Right hindlimb (tissue), 1 donor: ENCODE measurements around the gene FAM131B.

Experiments
- DNase-seq: peaks from one replicate; pipeline ENCODE4 v3.0.0-alpha.2; 2018

FAM131B gene

GRCh38 chr7:143356414-143357050 is 6.0 kb downstream of the FAM131B start:
- DNase-seq: no peak

- no peak for DNase-seq
Measured at GRCh38 chr7:143355450-143356385, 6.8 kb downstream of the FAM131B start.

DNA sequence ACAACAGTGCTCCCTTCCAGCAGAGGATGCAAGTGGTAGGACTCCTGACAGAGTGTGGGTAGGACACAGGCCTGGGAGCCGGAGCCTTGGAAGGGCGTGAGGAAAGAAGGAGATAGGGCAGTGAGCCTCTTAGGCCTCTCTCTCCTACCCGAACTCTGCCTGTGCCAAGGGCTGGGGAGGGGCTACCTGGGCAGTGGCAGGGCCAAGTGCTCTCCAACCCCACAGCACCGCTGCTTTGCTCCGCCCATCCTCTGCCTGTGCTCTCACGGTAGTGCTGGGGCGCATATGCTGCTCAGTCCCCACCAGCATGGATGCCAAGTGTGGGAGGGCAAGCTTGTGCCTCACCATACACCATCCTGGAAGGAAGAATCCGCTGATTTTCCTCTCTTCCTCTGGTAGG is 7.5 kb downstream of the FAM131B start:
- DNase-seq: no peak

- DNase-seq: no peak
Measured at GRCh38 chr7:143354376-143354775, 8.1 kb downstream of the FAM131B start.

DNA sequence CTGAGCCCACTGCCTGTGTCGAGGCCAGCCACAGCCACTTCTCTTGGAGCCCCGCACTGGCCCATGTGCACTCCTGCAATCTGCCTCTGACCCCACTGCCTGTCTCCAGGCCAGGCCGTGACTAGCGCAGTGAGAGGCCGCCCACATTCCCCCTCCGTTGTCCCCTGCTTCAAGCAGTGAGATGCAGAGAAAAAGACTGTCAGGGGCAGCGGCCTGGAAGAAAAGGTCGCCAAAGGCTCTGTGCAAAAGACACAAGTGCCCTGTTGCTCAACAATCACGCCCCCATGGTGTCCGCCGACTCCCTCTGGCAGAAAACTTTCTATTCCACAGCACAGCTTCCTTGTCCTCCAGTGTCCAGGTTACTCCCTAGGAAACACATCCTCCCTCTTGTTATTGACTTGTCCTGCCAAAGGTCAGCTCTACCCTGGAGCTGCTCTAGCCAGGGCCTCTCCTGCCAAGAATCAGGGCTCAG is 9.9 kb downstream of the FAM131B start:
- DNase-seq: no peak

- DNase-seq: no peak
Measured at GRCh38 chr7:143351574-143351973, 10.9 kb downstream of the FAM131B start.

- no peak for DNase-seq
Measured at GRCh38 chr7:143351060-143351459, 11.5 kb downstream of the FAM131B start.

GRCh38 chr7:143347950-143348349 is 14.6 kb downstream of the FAM131B start:
- DNase-seq: no peak

DNA sequence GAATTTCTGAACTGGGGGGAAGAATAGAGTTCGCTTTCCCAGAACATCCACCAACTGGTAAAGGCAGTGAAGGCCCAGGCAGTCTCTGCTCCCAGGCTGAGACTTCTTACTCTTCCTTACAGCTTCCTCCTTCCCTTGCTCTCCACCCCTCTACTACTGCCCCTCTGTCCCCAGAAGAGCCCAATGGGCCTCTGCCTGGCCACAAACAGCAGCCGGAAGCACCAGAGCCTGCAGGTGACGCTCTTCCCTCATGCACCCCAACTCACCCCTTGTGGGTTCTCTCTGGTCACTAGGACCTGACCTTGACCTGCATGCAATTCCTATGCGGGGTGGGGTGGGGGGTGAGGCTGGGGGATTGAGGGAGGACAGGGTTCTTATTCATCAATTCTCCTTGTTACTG is 16.5 kb downstream of the FAM131B start:
- DNase-seq: no peak

DNA sequence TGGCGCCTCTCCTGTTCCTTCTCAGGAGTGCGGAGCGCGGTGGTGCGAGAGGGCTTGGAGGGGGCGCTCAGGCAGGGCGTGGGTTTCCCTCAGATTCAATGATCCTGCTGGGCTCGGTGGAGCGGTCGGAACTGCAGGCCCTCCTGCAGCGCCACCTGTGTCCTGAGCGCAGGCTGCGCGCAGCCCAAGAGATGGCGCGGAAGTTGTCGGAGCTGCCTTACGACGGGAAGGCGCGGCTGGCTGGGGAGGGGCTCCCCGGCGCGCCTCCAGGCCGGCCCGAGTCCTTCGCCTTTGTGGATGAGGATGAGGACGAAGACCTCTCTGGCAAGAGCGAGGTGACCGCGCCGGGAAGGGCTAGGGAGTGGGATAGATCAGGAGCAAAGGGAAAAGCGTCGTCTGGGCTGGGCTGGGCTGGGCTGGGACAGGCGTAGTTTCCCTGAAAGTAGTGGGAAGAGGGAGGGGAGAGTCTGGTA is 17.0 kb downstream of the FAM131B start:
- peak; percentile 48 for DNase-seq

DNA sequence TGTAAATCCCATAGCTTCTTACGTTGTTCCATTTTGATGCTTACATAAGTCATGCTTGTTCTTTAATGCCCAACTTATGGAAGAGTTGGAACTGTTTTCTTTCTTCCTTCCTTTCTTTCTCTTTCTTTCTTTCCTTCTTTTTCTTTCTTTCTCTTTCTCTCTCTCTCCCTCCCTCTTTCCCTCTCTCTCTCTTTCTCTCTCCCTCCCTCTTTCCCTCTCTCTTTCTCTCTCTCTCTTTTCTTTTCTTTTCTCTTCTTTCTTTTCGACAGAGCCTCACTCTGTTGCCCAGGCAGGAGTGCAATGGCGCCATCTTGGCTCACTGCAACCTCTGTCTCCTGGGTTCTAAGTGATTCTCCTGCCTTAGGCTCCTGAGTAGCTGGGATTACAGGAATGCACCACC is 18.9 kb downstream of the FAM131B start:
- DNase-seq: no peak

DNA sequence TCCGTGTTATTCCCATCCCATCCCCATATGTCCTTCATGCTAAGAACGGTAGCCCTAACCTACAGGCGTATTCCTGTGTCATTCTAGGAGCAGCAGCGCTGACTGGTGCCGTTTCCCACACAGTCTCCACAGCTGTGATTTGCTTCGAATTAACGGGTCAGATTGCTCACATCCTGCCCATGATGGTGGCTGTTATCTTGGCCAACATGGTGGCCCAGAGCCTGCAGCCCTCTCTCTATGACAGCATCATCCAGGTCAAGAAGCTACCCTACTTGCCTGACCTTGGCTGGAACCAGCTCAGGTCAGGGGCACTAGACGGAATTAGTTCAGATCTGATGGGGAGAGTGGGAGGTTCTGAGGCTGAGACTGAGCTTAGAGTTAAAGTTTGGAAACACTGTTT is 20.7 kb downstream of the FAM131B start:
- DNase-seq: no peak

- no peak for DNase-seq
Measured at GRCh38 chr7:143337216-143337615, 25.3 kb downstream of the FAM131B start.

GRCh38 chr7:143334244-143334643 is 28.3 kb downstream of the FAM131B start:
- DNase-seq: no peak

DNA sequence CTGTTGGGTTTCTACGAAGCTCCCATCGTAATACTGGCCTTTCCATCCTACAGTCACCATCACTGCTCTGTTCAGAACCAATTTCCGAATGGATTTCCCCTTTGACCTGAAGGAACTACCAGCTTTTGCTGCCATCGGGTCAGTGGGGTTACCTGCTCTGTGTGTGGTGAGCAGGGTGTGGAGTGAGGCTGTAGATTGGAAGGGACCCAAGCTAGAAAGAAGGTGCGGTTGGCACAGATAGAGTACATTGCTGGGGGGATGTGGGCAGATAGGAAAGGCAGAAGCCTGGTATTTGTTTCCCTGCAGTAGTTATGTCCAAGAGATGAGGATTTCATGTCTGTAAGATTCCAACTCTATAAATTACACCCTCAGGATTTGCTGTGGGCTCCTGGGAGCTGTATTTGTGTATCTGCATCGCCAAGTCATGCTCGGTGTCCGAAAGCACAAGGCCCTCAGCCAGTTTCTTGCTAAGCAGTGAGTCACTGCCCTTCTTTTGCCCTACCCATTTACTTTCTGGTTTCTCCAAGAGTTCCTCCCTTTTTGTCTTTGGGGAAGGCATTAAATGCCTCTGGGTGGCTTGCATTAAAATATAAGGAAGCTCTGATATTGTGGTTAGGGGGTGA is 31.2 kb downstream of the FAM131B start:
- DNase-seq: no peak

DNA sequence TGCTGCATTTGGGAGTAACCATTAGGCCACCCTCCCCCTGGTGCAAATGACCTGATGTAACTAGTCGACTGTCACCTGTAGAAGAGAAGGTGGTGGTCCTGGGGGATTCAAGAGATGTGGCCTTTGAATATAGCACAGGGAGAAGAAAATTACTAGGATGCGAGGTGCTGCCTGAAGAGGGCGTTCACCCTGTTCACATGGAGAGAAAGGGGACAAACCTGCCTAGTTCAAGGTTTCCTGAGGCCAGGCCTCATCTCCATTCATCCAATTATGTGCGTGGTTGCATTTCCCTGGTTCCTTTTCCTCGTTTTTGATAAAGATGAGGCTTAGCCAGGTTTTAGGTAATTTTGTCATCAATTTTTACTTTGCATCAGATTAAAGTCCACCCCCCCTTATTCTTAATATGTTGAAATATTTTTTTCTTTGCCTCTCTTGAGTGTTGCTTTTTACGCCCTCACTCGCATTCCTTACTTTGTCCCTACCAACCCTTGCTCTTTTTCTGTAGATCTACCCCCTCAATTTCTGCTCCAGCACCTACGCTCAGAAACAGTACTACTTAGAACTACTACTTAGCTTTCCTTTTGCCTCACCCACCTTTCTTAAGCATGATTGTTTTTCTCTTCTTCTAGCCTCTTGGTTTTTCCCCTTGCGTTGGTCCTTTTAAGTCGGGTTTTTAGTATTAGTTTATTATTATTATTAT is 32.9 kb downstream of the FAM131B start:
- no peak for DNase-seq

DNA sequence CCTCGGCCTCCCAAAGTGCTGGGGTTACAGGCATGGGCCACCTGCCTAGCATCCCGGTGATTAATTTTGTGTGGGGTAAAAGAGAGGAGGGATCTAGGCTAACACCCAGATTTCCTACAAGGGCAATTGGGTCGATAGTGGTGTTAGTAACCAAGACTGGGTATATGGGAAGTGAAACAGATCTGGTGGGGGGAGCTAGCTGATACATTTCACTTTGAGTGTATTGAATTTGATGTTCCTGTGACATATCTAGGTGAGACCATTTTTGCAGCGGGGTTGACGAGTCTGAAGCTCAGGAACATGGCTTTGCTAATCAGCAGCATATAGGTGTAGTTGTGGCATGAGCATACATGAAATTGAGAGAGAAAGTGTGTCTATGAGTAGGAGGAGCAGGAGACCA is 34.6 kb downstream of the FAM131B start:
- no peak for DNase-seq

GRCh38 chr7:143325240-143325639 is 37.3 kb downstream of the FAM131B start:
- DNase-seq: no peak

GRCh38 chr7:143323653-143324052 is 38.9 kb downstream of the FAM131B start:
- DNase-seq: no peak

GRCh38 chr7:143322760-143323633 is 39.5 kb downstream of the FAM131B start:
- peak; percentile 39 for DNase-seq

DNA sequence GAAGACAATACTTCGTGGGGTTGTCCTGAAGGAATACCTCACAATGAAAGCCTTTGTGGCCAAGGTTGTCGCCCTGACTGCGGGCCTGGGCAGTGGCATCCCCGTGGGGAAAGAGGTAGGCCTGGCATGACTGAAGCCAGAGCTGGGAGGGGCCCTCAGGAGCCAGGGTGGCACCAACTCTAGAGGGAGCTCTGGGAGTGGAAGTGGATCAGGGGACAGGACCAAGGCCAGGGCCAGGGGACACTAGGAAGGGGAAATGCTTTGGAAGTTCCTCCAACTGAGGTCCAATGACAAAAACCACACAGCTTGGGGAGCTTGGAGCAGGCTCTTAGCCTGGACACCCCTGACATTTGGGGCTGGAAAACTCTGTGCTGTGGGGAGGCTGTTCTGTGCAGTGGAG is 40.8 kb downstream of the FAM131B start:
- no peak for DNase-seq

DNA sequence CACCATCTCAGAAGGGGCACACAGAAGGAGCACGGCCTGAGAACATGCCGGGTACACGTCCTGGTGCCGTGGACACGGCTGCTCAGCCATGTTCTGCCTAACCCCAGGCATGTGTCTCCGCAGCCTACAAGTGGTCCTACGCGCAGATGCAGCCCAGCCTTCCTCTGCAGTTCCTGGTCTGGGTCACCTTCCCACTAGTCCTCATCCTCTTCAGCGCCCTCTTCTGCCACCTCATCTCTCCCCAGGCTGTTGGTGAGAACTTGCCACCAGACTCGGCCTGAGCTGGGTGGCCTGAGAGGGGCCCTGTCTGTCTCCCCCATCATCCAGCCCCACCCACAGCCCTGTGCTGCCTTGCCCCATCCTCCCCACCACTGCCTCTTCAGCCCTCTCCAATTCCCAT is 41.3 kb downstream of the FAM131B start:
- DNase-seq: no peak
